ENCODE data around the gene WAS.
"Not testable (repeated sequence)": the region's sequence is repeated elsewhere in the genome, so short reads cannot be mapped to it uniquely, and the experiment has no call there.

The WAS gene

DNA sequence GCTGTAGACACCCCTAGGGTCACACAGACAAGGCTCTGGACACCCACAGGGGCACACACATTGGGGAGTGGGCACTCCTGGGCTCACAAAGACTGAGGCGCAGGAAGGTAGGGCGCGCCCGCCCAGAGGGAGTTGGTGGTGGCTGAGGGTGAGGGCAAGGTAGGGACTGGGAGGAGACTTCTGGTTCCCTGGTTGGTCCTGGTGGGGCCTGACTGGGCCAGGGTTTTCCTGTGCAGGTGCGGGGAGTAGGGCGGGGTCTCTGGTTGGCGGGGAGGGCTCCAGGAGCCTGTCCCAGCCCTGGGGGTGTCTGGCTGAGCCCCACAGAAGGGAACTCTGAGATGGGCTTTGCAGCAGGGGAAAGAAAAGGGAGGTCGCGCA, 6.7 kb upstream of the WAS start:
- H3K4me3 ChIP-seq (ENCODE audit: low read length), result peak overlapping the region; percentile 68
- TF ChIP-seq, protein P1, sequence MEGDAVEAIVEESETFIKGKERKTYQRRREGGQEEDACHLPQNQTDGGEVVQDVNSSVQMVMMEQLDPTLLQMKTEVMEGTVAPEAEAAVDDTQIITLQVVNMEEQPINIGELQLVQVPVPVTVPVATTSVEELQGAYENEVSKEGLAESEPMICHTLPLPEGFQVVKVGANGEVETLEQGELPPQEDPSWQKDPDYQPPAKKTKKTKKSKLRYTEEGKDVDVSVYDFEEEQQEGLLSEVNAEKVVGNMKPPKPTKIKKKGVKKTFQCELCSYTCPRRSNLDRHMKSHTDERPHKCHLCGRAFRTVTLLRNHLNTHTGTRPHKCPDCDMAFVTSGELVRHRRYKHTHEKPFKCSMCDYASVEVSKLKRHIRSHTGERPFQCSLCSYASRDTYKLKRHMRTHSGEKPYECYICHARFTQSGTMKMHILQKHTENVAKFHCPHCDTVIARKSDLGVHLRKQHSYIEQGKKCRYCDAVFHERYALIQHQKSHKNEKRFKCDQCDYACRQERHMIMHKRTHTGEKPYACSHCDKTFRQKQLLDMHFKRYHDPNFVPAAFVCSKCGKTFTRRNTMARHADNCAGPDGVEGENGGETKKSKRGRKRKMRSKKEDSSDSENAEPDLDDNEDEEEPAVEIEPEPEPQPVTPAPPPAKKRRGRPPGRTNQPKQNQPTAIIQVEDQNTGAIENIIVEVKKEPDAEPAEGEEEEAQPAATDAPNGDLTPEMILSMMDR (conservative IDR thresholded peaks at IDR 0.05; ENCODE audit: low read depth, low read length), result no peak
- no peak for DNase-seq (ENCODE audit: low read depth)

DNA sequence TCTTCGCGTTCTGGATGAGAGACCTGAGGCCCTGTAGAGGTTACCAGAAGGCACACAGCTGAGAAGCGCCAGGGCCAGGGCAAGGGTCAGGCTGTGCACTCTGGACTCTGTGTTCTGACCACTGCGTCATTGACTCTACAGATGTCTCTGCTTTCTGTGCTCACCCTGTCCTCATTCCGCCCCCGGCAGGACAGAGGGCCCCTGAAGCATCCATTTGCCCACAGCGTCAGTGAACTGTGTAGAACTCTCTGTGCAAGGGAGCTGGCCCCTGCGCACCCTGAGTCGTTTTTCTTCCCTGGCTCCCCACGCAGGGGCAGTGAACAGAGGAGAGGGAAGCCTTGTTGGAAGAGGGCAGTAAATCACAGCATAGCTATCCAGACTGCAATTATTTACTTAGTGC, 6.1 kb upstream of the WAS start:
- H3K4me3 ChIP-seq (ENCODE audit: low read length), result no peak overlapping the region
- no peak for DNase-seq (ENCODE audit: low read depth)
- TF ChIP-seq, protein P1 (conservative IDR thresholded peaks at IDR 0.05; ENCODE audit: low read depth, low read length), result no peak

DNA sequence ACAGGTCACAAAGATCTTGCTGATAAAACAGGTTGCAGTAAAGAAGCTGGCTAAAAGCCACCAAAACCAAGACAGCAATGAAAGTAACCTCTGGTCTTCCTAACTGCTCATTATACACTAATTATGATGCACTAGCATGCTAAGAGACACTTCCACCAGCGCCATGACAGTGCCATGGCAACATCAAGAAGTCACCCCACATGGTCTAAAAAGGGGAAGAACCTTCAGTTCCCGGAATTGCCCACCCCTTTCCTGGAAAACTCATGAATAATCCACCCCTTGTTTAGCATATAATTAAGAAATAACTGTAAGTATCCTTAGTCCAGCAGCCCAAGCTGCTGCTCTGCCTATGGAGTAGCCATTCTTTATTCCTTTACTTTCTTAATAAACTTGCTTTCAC, 3.1 kb upstream of the WAS start:
- not testable (repeated sequence) for DNase-seq (ENCODE audit: low read depth); H3K4me3 ChIP-seq (ENCODE audit: low read length)

DNA sequence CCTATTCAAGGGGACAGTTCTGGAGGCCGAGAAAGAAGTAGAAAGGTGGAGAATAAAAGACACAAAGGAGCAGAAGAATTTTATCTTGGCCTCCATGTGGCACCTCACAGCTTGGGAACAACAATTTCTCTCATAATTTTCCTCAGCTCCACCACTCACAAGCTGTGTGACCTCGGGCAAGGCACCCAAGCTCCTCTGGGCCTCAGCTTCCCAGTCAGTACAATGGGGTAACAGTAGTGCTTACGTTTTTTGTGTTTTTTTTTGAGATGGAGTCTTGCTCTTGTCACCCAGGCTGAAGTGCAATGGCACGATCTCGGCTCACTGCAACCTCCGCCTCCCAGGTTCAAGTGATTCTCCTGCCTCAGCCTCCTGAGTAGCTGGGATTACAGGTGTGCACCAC, 2.7 kb upstream of the WAS start:
- DNase-seq (ENCODE audit: low read depth); H3K4me3 ChIP-seq (ENCODE audit: low read length): not testable (repeated sequence)

DNA sequence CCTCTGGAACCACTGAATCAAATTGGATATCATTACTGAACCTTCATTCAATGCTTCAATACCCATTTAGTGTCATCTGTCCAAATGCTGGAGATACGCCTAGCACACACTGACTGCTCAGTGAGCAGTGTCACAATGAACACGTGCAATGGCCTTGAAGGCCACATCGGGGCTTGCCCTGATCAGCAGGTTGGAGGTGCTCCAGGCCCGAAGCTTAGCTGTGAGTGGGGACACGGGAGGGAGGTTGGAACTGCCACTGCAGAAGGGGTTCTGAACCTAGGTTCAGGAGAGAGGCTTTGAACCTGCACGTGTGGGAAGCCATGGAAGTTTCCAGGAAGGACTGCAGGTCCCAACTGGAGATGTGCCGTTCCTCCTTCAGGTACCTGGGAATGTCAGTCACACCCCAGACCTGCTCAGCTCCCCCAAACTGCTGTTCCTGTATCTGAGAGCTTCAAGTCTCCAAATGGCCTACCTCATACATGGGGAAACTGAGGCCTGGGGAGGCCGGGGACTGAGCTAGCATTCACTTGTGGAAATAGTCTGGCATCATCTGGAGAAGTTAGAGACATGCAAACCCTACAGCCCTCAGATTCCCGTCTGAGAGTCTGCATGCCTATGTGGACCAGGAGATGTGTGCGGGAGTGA, 1.9 kb upstream of the WAS start:
- TF ChIP-seq, protein P1 (conservative IDR thresholded peaks at IDR 0.05; ENCODE audit: low read depth, low read length), result no peak
- DNase-seq (ENCODE audit: low read depth), result no peak
- H3K4me3 ChIP-seq (ENCODE audit: low read length), result no peak overlapping the region

DNA sequence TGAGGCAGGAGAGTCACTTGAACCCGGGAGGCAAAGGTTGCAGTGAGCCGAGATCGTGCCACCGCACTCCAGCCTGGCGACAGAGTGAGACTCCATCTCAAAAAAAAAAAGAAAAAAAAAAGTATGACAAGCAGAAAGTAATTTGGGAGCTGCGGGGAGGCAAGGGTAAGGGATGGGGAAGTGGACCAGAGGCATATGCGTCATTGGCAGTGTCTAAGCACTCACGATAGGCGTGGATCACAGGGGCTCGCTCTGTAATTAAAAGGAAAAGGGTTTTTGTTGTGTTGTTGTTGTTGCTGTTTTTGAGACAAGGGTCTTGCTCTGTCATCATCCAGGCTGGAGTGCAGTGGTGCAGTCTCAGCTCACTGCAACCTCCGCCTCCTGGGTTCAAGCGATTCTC, 804 bp upstream of the WAS start:
- H3K4me3 ChIP-seq (ENCODE audit: low read length); DNase-seq (ENCODE audit: low read depth): not testable (repeated sequence)

DNA sequence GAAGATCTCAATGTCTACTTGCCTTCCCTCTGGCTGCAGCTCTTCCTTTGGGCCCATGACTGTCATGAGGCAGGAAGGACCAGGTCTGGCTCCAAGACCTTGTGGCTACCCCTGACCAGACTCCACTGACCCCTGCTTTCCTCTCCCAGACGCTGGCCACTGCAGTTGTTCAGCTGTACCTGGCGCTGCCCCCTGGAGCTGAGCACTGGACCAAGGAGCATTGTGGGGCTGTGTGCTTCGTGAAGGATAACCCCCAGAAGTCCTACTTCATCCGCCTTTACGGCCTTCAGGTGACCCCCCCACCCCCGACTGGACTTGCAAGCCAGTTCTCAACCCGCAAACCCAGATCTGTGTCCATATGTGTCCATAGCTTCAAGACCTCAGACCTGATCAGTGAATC, 535 bp downstream of the WAS start:
- TF ChIP-seq, protein P1 (conservative IDR thresholded peaks at IDR 0.05; ENCODE audit: low read depth, low read length), result no peak
- no peak overlapping the region for H3K4me3 ChIP-seq (ENCODE audit: low read length)
- DNase-seq (ENCODE audit: low read depth), result no peak

DNA sequence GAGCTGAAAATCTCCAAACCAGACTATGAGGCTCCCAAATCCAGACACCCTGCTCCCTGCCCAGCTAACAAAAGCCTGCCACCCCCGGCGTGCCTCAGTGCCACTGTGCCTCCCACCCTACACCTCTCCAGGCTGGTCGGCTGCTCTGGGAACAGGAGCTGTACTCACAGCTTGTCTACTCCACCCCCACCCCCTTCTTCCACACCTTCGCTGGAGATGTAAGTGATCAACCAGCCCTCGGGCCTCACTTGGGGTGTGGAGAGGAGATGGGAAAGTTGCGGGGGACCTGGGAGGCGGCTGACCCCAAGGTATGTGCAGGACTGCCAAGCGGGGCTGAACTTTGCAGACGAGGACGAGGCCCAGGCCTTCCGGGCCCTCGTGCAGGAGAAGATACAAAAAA, 1.8 kb downstream of the WAS start:
- TF ChIP-seq, protein P1 (conservative IDR thresholded peaks at IDR 0.05; ENCODE audit: low read depth, low read length), result no peak
- DNase-seq (ENCODE audit: low read depth), result no peak
- no peak overlapping the region for H3K4me3 ChIP-seq (ENCODE audit: low read length)

DNA sequence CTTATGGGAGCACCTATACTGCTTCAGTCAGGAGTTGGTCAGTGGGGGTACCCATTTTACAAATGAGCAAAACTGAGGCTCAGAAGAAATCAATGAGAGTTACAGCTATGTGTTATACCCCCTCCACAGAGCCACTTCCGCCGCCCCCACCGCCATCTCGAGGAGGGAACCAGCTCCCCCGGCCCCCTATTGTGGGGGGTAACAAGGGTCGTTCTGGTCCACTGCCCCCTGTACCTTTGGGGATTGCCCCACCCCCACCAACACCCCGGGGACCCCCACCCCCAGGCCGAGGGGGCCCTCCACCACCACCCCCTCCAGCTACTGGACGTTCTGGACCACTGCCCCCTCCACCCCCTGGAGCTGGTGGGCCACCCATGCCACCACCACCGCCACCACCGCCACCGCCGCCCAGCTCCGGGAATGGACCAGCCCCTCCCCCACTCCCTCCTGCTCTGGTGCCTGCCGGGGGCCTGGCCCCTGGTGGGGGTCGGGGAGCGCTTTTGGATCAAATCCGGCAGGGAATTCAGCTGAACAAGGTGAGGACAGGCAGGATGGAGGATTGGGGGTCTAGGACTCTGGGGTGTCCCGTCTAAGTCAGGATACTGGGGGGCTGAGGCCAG, 5.0 kb downstream of the WAS start:
- TF ChIP-seq, protein P1 (conservative IDR thresholded peaks at IDR 0.05; ENCODE audit: low read depth, low read length), result no peak
- no peak for DNase-seq (ENCODE audit: low read depth)
- H3K4me3 ChIP-seq (ENCODE audit: low read length), result no peak overlapping the region

Data from retinal pigment epithelial cell (primary cell).